Measurements from ENCODE around the gene TMEM132D.

TMEM132D gene

DNA sequence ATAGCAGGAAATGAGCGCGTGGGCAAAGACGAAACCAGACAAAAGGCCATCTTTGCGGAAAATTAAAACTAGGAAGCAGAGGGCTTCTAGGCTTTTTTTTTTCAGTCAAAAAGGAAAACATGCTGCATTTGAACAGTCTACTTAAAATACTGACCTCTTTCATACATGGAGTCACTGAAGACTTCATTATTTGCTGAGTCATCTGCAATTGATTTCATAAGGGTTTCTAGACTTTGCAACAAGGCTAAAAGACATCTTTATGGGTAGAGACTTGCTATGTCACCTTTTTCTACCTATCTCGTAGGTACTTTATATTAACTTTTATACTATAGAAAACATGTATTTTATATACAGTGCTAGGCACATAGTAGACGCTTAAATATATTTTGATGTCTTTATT, 238.4 kb downstream of the TMEM132D start:
- no peak for DNase-seq (ENCODE audit: low read depth in 3 of 3, low spot score in 1 of 3)

DNA sequence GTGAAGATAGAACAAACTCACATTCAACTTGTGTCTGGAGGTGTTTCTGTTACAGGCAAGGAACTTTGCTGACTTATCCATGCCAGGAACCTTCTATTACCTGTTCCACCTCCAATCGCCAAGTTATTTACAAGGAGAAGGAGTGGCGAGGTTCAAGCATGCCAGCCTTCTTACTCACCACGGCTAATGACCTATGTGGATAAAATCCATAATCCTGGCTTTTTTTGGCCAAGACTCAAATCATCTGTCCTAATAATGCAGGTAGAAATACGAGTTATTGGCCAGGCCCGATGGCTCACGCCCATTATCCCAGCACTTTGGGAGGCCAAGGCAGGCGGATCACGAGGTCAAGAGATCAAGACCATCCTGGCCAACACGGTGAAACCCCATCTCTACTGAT, 241.6 kb downstream of the TMEM132D start:
- no peak for DNase-seq (ENCODE audit: low read depth in 3 of 3, low spot score in 1 of 3)

DNA sequence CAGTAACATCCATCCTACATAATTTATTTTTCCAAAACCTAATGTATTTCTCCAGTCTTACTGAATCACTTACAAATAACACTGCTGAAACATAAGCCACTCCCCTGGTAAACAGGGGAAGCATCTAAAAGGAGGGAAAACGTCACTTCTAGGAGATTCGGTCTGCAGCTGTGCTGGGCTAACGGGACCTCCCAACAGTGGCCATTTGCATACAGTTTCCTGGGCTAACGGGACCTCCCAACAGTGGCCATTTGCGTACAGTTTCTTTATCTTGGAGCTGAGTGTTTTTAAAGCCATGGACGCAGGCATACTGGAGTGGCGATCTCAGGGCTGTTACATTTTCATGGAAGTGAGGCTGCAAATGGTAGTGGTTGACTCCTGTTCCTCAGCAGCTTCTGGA, 242.9 kb downstream of the TMEM132D start:
- DNase-seq (ENCODE audit: low read depth in 3 of 3, low spot score in 1 of 3), result no peak

DNA sequence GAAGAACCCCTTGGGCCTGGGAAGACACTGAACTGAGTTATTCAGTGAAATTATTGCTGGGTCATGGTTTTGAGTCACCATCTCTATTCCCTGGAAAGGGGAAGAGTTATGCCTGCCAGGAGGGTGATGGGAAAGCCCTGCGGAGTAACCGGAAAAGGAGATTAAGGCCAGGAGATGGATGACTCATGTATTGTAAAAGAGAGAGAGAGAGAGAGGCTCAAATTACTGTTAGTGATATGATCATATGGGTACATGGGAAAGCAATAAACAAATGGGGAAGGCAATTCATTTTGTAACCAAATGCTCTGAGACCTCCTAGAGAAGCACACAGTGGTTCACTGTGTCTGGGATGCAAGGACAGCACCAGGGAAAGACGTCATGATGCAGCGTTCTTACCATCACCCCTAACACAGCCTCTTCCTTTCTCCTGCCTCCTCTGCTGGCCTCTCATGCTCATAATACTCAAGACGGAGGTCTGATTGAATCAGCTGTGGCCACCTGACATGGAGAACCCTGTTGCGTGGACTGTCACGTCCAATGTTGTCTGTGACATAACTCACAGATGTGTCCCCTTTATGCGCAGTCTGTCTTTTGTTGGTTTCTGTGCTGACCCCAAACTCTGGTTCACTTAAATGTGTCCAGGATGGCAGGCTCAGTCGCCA, 243.7 kb downstream of the TMEM132D start:
- no peak for DNase-seq (ENCODE audit: low read depth in 3 of 3, low spot score in 1 of 3)

- DNase-seq (ENCODE audit: low read depth in 3 of 3, low spot score in 1 of 3), result no peak
These were observed 246.6 kb downstream of the TMEM132D start for GRCh38 chr12:129657179-129657578.

DNA sequence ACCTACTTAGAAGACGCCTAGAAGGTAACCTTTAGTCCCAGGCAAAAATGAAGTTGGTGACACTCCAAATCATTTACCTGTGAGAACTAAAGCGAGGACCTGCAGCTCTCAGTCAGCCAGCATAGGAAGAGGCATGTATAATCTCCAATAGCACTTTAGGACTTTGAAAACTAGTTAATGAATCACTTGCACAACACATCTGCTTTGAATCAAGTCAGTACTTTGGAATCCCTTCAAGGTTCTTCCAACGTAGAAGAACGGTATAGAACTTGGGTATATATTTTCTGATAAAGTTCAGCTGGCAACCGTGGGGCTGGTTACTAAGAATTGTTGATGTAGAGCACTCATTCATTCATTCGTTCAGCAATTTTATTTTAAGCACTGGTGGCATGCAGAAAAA, 251.9 kb downstream of the TMEM132D start:
- no peak for DNase-seq (ENCODE audit: low read depth in 3 of 3, low spot score in 1 of 3)

DNA sequence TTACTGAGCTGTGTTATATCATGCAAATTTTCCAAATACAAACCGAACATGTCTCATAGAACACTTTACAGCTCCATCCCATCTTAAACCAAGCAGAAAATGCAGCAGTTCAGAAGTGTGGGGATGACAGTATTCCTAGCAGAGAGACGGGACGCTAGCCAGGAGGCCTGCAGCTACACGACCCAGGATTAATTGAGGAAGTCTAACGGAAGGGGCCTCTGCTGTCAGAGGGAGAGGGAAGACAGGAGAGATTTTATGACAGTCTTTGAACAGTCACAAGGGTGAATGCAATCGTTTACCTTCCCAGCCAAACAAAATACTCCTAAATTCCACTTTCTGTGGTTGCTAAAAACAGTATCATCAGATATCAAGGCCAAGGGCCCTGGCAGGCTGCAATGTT, 261.9 kb downstream of the TMEM132D start:
- no peak for DNase-seq (ENCODE audit: low read depth in 3 of 3, low spot score in 1 of 3)

- DNase-seq (ENCODE audit: low read depth in 3 of 3, low spot score in 1 of 3), result no peak
These were observed 268.7 kb downstream of the TMEM132D start for GRCh38 chr12:129635021-129635685.

DNA sequence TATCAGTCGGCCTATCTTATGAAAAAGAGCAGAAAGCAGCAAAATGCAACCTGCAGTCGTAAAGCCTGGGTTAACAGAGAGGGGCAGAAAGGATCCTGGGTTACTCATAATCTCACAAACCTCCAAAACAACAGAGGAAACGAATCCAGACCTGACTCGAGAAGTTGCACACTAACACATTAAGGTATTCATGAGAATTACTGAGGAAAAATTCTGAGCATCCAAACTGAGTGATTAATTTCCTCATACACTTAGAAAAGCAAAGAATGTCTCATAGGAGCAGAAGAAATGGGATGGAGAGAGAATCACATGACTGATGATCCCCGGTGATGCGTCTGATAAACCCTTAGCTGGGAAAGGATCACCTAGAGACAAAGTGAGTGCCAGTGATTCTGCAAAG, 272.5 kb downstream of the TMEM132D start:
- DNase-seq (ENCODE audit: low read depth in 3 of 3, low spot score in 1 of 3), result no peak

GRCh38 chr12:129629901-129630300, 273.9 kb downstream of the TMEM132D start:
- DNase-seq (ENCODE audit: low read depth in 3 of 3, low spot score in 1 of 3), result no peak

DNA sequence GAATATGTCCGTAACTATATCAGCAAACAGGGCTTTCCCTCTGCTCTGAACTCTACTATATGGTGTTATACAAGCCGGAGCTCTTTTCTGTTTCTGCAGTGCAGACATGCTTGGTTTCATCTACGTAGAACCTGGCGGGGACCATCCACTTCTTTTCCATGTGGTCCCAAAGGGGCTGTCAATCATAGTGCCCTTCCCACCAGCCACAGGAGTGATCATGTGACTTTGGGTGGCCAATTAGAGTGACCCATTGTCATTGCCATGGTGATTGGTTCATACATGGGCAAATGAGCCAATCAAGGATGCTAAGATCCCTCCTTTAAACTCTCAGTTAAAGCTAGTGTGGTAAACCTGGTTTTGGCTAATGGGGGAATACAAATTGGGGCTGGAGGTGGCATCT, 281.3 kb downstream of the TMEM132D start:
- no peak for DNase-seq (ENCODE audit: low read depth in 3 of 3, low spot score in 1 of 3)

DNA sequence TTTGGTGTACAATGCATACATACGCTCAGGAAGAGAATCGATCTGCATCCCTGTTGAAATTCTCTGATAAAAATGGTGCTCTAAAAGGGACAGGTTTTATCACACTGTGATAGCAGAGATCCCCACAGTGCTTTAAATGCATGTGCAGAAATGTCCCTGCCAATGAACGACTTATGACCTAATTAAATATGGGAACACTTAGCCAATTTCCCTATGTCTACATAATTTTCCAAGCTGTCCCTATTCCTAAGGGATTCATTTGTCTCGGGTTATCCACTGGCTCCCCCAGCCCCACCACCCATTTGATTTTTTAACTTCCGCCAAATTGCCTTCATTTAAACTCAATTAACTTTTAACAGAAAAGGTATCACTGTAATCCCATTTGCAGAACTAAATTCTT, 284.6 kb downstream of the TMEM132D start:
- DNase-seq (ENCODE audit: low read depth in 3 of 3, low spot score in 1 of 3), result no peak

DNA sequence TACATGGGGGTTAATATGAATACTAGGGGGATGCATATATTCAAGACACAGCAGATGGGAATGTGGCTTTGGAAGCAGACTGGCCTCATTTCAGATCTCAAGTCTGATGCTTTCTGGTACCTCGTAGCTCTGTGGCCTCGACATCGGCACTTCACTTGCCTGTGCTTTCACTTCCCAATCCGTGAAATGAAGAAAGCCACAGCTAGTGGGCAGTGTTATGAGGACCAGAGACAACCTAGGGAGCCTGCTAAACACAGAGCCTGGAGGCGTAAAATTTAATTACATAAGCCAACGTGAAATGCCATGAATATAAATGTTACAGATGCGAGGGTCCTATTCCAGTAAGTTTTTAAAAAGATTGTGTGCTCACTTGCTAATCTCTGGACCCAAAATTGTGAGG, 286.0 kb downstream of the TMEM132D start:
- DNase-seq (ENCODE audit: low read depth in 3 of 3, low spot score in 1 of 3), result no peak

- no peak for DNase-seq (ENCODE audit: low read depth in 3 of 3, low spot score in 1 of 3)
These were observed 288.8 kb downstream of the TMEM132D start for GRCh38 chr12:129615001-129615400.

DNA sequence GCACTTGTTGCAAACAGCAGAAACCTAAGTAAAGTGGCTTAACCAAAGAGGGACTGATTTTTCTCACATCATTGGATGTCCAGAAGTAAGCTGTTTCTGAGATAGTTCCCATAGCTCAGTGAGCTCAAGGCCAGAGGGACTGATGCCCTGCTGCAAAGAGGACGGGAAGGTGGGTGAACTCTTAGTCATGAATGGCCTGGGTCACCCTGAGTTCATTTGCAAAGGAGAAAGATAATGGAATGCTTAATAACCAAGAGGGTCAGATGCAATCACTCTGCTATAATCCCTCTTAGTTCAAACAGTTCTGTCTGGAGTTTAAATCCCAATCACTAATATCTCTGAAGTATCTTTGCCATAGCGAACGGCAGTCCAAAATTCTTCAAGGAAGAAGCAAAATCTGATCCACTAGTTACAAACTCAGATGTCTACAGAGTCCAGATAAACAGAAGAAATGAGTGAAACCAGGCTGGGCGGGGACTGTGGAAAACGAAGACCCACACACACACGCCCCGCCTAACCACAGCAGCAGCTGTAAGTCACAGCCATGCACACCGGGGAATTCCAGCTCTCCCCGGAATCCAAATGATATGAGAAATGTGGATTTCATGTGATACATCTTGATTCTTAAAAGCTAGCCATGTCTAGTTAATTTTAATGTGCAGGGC, 289.5 kb downstream of the TMEM132D start:
- no peak for DNase-seq (ENCODE audit: low read depth in 3 of 3, low spot score in 1 of 3)

DNA sequence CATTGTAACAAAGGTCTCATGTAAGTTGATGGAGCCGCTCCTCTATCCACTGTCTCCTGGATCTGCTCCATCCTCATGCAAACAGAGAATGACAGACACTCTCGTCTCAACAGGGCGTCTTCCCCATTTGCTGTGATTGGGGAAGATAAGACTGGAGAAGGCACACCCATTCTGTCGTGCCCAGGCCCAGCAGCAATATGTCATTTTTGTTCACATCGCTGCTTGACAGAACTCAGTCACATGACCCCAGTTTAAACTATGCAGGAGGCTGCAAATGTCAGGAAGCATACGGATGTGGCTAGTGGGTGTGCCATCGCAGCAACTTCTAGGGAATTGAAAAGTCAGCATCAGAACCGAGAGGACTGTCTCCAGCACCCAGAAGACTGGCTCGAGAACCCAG, 290.5 kb downstream of the TMEM132D start:
- DNase-seq (ENCODE audit: low read depth in 3 of 3, low spot score in 1 of 3), result no peak

GRCh38 chr12:129610601-129611120, 293.2 kb downstream of the TMEM132D start:
- DNase-seq (ENCODE audit: low read depth in 3 of 3, low spot score in 1 of 3), result no peak

GRCh38 chr12:129607756-129608155, 296.1 kb downstream of the TMEM132D start:
- DNase-seq (ENCODE audit: low read depth in 3 of 3, low spot score in 1 of 3), result no peak

GRCh38 chr12:129607301-129607700, 296.5 kb downstream of the TMEM132D start:
- DNase-seq (ENCODE audit: low read depth in 3 of 3, low spot score in 1 of 3), result no peak

DNA sequence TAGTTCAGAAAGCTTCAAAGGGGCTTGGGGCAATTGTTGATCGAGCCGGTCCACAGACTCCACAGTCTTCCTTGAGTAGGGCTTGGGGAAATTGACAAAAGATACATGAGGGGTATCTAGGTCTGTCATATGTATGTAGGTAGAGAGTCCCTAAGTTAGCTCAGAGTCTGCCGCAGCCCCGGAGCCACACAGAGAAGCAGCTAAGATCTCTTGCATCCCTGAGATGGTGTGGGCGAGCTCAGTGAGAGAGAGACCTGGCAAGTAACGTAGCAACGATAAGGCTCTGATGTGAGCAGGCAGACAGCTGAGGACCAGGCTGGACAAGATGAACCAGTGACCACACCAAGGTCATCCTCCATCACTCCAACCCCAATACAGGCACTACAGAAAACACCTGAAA, 297.6 kb downstream of the TMEM132D start:
- no peak for DNase-seq (ENCODE audit: low read depth in 3 of 3, low spot score in 1 of 3)

GRCh38 chr12:129605666-129606065, 298.2 kb downstream of the TMEM132D start:
- no peak for DNase-seq (ENCODE audit: low read depth in 3 of 3, low spot score in 1 of 3)

GRCh38 chr12:129604506-129604905, 299.3 kb downstream of the TMEM132D start:
- no peak for DNase-seq (ENCODE audit: low read depth in 3 of 3, low spot score in 1 of 3)
